A673 (cell line): ENCODE results near the gene FASTK. TPM values are rescaled to one million over a fixed set of nuclear protein-coding genes. Genes with fewer than 3 reads are reported as not detected.

Experiments used
- BruUV-seq: library from RNA; stranded (reverse); fragments of 400-500 nt; replicated peaks from 2 replicates; lab custom pipeline; 2021; lab: Mats Ljungman, UMichigan
- CTCF ChIA-PET: fragments of 300-600 bp; sonication (Branson Sonifier 250); formaldehyde crosslinking; loops from one replicate; lab custom pipeline; 2022; ENCODE audit warnings: antibody characterized with exemption; lab: Charles Lee
- POLR2A ChIA-PET: fragments of 300-600 bp; sonication (Branson Sonifier 250); formaldehyde crosslinking; loops from one replicate; lab custom pipeline; 2022; ENCODE audit warnings: antibody characterized with exemption; ENCODE audit not compliant: low non-redundant PET; lab: Charles Lee
- DNase-seq: peaks from one replicate; pipeline ENCODE4 v3.0.0-alpha.2; 2015; ENCODE audit warnings: low spot score
- H3K27ac ChIP-seq: fragments of 200-600 bp; sonication (generic); 2 replicates; pipeline ENCODE4 v1.5.1; 2016; ENCODE audit warnings: mixed run types, low read depth, mild to moderate bottlenecking, mixed read lengths, antibody characterized with exemption, low read length; ENCODE audit not compliant: poor library complexity, severe bottlenecking
- H3K27me3 ChIP-seq: fragments of 200-600 bp; sonication (generic); replicated peaks from 2 replicates; pipeline ENCODE4 v1.6.1; 2017; ENCODE audit warnings: mixed run types, low read depth, mild to moderate bottlenecking, mixed read lengths, antibody characterized with exemption, low read length; ENCODE audit not compliant: insufficient read depth, poor library complexity
- H3K36me3 ChIP-seq: fragments of 200-600 bp; sonication (generic); 2 replicates; pipeline ENCODE4 v1.6.1; 2016; ENCODE audit warnings: mixed run types, mild to moderate bottlenecking, mixed read lengths, antibody characterized with exemption, low read length; ENCODE audit not compliant: insufficient read depth, poor library complexity, severe bottlenecking
- H3K4me1 ChIP-seq: fragments of 200-600 bp; sonication (generic); 2 replicates; pipeline ENCODE4 v1.6.1; 2017; ENCODE audit warnings: mixed run types, mild to moderate bottlenecking, mixed read lengths, antibody characterized with exemption, low read length; ENCODE audit not compliant: insufficient read depth, poor library complexity, severe bottlenecking
- H3K4me3 ChIP-seq: fragments of 200-600 bp; sonication (generic); 2 replicates; pipeline ENCODE4 v1.5.1; 2016; ENCODE audit warnings: low read depth, mixed run types, mild to moderate bottlenecking, mixed read lengths, low read length; ENCODE audit not compliant: poor library complexity, severe bottlenecking
- H3K9me3 ChIP-seq: fragments of 200-600 bp; sonication (generic); 2 replicates; pipeline ENCODE4 v1.6.1; 2016; ENCODE audit warnings: mixed run types, low read depth, mild to moderate bottlenecking, mixed read lengths, antibody characterized with exemption, low read length; ENCODE audit not compliant: poor library complexity, severe bottlenecking
- CTCF ChIP-seq: fragments of 300-800, 200-600 bp; sonication (generic); conservative IDR thresholded peaks from 2 replicates; pipeline ENCODE4 v1.5.1; 2017; ENCODE audit warnings: low read depth, mild to moderate bottlenecking, antibody characterized with exemption, low read length, moderate library complexity, mixed read lengths
- EZH2 ChIP-seq: fragments of 200-600 bp; sonication (generic); IDR thresholded peaks from 2 replicates; pipeline ENCODE4 v1.6.1; 2017; ENCODE audit warnings: borderline replicate concordance, low read depth, mild to moderate bottlenecking, mixed read lengths, antibody characterized with exemption, low read length; ENCODE audit not compliant: poor library complexity, severe bottlenecking
- intact Hi-C: fragments of 100-400 bp; cut with micrococcal nuclease; formaldehyde crosslinking; loops from one replicate; pipeline ENCODE4 v1.10.0; 2022; ENCODE audit not compliant: unreplicated experiment
- total RNA-seq: library from RNA; stranded (reverse); gene quantifications from 2 replicates; pipeline ENCODE4 v1.2.3, GENCODE V29; 2021

FASTK gene
- total RNA-seq, 1 experiment from 2014 or later, result 80.5 TPM

- intact Hi-C loops, result no loop called here
- H3K9me3 ChIP-seq, result no peaks in the 10 kb centered on the region
- no peak for TF ChIP-seq CTCF
- no peak for TF ChIP-seq EZH2
- no TSS peak for BruUV-seq
- no peak overlapping the region for H3K4me3 ChIP-seq
- H3K27ac ChIP-seq, result no peak overlapping the region
- no peaks in the 10 kb centered on the region for H3K27me3 ChIP-seq
- ChIA-PET CTCF (interaction anchor here (0.5 to 0.6 kb wide), 2 partner anchors 19 to 31 kb away, joined by 4 to 5 read pairs; no protein-coding TSS in a partner anchor), POLR2A (interaction anchor here (0.6 kb wide), 1 partner anchor 660 kb away, joined by 5 read pairs; no protein-coding TSS in a partner anchor)
- H3K4me1 ChIP-seq, result no peaks in the 10 kb centered on the region
- DNase-seq, result no peak
- H3K36me3 ChIP-seq, result peaks cover 5% of the 10 kb centered on the region
Measured at GRCh38 chr7:151094675-151095074, 14.1 kb upstream of the FASTK start.

DNA sequence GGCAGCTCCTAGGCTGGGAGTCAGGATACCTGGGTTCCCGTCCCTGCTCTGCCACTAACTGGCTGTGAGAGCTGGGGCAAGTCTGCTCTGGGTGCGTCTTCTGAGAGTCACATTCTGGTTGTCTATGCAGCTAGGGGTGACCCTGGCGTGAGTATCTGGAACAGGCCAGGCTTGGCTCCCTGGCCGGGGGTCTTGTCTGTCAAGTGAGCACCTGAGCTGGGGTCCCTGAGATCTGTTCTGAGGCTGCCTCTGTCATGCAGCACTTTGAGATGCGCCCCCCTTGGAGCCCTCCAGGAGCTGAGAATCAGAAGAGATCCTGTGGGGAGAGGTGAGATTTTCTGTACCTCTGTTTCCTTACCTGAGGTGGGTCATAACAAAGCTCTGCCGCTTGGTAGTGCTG lies 13.1 kb upstream of the FASTK start:
- Histone ChIP-seq H3K4me3 (no peak overlapping the region), H3K27me3 (no peaks in the 10 kb centered on the region), H3K27ac (no peak overlapping the region), H3K4me1 (peaks cover 4% of the 10 kb centered on the region), H3K9me3 (no peaks in the 10 kb centered on the region), H3K36me3 (peaks cover 14% of the 10 kb centered on the region)
- intact Hi-C loops, result no loop called here
- BruUV-seq, result no TSS peak
- no peak for DNase-seq
- POLR2A ChIA-PET, result no interaction called here
- no peak for TF ChIP-seq EZH2
- no peak for TF ChIP-seq CTCF
- CTCF ChIA-PET, result no interaction called here

GRCh38 chr7:151091988-151092387 lies 11.4 kb upstream of the FASTK start:
- Histone ChIP-seq H3K4me3 (no peak overlapping the region), H3K27ac (no peak overlapping the region), H3K9me3 (no peaks in the 10 kb centered on the region), H3K4me1 (peaks cover 12% of the 10 kb centered on the region), H3K27me3 (no peaks in the 10 kb centered on the region), H3K36me3 (peaks cover 18% of the 10 kb centered on the region)
- no peak for DNase-seq
- ChIA-PET POLR2A (interaction anchor here (0.6 kb wide), 1 partner anchor 73 kb away, joined by 4 read pairs; no protein-coding TSS in a partner anchor), CTCF (no interaction called here)
- intact Hi-C loops, result no loop called here
- no TSS peak for BruUV-seq
- TF ChIP-seq EZH2 (no peak), CTCF (no peak)
